KMS-11 (cell line): Measurements from ENCODE around the gene TANC1.

Source experiments
- H2AFZ ChIP-seq: fragments of 200-600 bp; sonication (generic); 2 replicates; pipeline ENCODE4 v1.6.1; 2016; ENCODE audit warnings: antibody characterized with exemption, mixed run types, low read depth
- H3K27ac ChIP-seq: fragments of 200-600 bp; sonication (generic); 2 replicates; pipeline ENCODE4 v1.6.1; 2016; ENCODE audit warnings: mild to moderate bottlenecking, mixed run types
- H3K27me3 ChIP-seq: fragments of 200-600 bp; sonication (generic); 2 replicates; pipeline ENCODE4 v1.6.1; 2017; ENCODE audit warnings: mild to moderate bottlenecking, low read depth, mixed run types, moderate library complexity; ENCODE audit not compliant: insufficient read depth
- H3K36me3 ChIP-seq: fragments of 200-600 bp; sonication (generic); 2 replicates; pipeline ENCODE4 v1.6.1; 2017; ENCODE audit warnings: mild to moderate bottlenecking, mixed run types; ENCODE audit not compliant: insufficient read depth
- H3K4me1 ChIP-seq: fragments of 200-600 bp; sonication (generic); 2 replicates; pipeline ENCODE4 v1.6.1; 2016; ENCODE audit warnings: mild to moderate bottlenecking, low read depth, mixed run types; ENCODE audit not compliant: poor library complexity, severe bottlenecking
- H3K4me2 ChIP-seq: fragments of 200-600 bp; sonication (generic); 2 replicates; pipeline ENCODE4 v1.7.0; 2016; ENCODE audit warnings: mild to moderate bottlenecking, mixed run types
- H3K4me3 ChIP-seq: fragments of 200-600 bp; sonication (generic); IDR thresholded peaks from 2 replicates; pipeline ENCODE4 v1.6.1; 2017; ENCODE audit warnings: low read depth, low read length, mixed read lengths; ENCODE audit not compliant: insufficient read depth
- H3K79me2 ChIP-seq: fragments of 200-600 bp; sonication (generic); 2 replicates; pipeline ENCODE4 v1.6.1; 2016; ENCODE audit warnings: low read depth, mixed run types; ENCODE audit not compliant: insufficient read depth
- H3K9ac ChIP-seq: fragments of 200-600 bp; sonication (generic); 2 replicates; pipeline ENCODE4 v1.6.1; 2016; ENCODE audit warnings: mild to moderate bottlenecking, mixed run types
- H4K20me1 ChIP-seq: fragments of 200-600 bp; sonication (generic); 2 replicates; pipeline ENCODE4 v1.6.1; 2016; ENCODE audit warnings: mild to moderate bottlenecking, mixed run types; ENCODE audit not compliant: insufficient read depth
- TF ChIP-seq, protein P1 (sequence below): fragments of 200-600 bp; sonication (generic); conservative IDR thresholded peaks from 2 replicates; pipeline ENCODE4 v1.6.1; 2017; ENCODE audit warnings: low read depth, mild to moderate bottlenecking, antibody characterized with exemption, low read length, moderate library complexity, mixed read lengths

Gene TANC1

GRCh38 chr2:159201360-159202063, 233.1 kb downstream of the TANC1 start:
- Histone ChIP-seq H4K20me1 (no peaks in the 10 kb centered on the region), H3K9ac (no peak overlapping the region), H3K36me3 (no peaks in the 10 kb centered on the region; the same call in 1 of the 2 replicates), H3K4me2 (no peak overlapping the region), H3K4me1 (peaks cover 9% of the 10 kb centered on the region), H2AFZ (no peak overlapping the region), H3K4me3 (no peak overlapping the region), H3K27me3 (no peaks in the 10 kb centered on the region), H3K27ac (no peak overlapping the region), H3K79me2 (no peaks in the 10 kb centered on the region)
- TF ChIP-seq, protein P1, sequence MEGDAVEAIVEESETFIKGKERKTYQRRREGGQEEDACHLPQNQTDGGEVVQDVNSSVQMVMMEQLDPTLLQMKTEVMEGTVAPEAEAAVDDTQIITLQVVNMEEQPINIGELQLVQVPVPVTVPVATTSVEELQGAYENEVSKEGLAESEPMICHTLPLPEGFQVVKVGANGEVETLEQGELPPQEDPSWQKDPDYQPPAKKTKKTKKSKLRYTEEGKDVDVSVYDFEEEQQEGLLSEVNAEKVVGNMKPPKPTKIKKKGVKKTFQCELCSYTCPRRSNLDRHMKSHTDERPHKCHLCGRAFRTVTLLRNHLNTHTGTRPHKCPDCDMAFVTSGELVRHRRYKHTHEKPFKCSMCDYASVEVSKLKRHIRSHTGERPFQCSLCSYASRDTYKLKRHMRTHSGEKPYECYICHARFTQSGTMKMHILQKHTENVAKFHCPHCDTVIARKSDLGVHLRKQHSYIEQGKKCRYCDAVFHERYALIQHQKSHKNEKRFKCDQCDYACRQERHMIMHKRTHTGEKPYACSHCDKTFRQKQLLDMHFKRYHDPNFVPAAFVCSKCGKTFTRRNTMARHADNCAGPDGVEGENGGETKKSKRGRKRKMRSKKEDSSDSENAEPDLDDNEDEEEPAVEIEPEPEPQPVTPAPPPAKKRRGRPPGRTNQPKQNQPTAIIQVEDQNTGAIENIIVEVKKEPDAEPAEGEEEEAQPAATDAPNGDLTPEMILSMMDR: no peak

DNA sequence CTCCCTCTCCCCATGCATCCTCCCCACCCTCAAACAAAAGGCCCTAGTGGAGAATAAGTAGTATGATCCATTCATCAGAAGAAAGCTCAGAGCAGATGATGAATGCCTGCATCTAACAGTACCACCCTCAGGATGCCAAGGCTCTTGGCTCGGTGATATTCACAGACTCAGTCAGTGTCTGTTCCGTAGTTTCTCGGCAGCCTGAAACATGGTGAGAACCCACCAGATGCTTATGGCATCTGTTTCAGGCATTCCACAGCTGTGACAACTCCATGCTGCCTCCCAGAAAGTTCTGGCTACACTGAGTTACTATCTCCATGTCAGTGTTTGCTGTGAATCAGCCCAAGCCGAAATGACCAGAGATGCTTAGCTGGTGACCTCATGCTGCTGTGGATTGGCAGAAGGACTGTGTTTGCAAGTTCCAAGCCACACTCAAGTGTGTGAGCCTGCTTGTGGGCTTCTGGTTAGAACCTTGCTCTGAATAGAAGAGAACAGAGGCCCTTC, 234.2 kb downstream of the TANC1 start:
- Histone ChIP-seq H3K4me1 (peaks cover 9% of the 10 kb centered on the region), H2AFZ (no peak overlapping the region), H3K36me3 (no peaks in the 10 kb centered on the region; the same call in 1 of the 2 replicates), H3K9ac (no peak overlapping the region), H3K4me2 (no peak overlapping the region), H4K20me1 (no peaks in the 10 kb centered on the region), H3K27me3 (no peaks in the 10 kb centered on the region), H3K79me2 (no peaks in the 10 kb centered on the region), H3K4me3 (no peak overlapping the region), H3K27ac (no peak overlapping the region)
- TF ChIP-seq, protein P1: no peak

DNA sequence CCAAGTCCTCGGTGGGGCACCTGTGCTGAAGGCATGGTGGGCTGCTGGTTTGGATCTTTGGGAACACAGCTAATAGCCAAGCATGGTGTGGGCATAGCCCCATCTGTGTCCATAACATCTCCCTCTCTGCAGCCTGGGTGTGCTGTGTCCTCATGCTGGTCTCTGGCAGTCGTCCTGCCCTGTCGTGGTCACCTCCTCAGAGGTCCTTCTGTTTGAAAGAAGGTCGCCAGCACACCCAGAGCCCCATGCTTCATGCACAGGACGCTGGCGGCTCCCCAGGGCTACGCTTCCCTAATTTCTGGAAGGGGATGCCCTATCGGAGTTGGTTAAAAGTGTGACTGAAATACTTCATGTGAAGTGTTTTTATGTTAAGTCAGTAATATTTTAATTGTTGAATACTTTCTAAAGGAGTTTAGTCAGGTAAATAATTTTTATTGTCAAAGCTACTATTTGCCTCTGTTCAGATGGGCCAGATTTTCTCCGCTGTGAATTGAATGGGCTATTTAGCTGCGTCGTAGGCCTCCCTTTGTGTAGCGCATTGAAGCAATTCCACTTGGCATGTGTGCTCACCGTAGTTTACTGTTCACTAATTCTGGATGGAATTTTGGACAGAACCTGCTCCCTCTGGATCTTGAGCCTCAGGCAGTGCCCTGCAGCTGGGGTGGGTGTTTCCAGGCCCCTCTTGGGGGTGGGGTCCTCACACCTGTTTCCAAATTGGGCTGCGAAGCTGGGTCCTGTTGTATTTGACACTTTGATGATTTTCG, 236.1 kb downstream of the TANC1 start:
- Histone ChIP-seq H3K27ac (no peak overlapping the region), H3K27me3 (no peaks in the 10 kb centered on the region), H3K4me2 (no peak overlapping the region), H3K4me3 (no peak overlapping the region), H2AFZ (no peak overlapping the region), H3K9ac (no peak overlapping the region), H4K20me1 (no peaks in the 10 kb centered on the region), H3K4me1 (peaks cover 9% of the 10 kb centered on the region), H3K36me3 (no peaks in the 10 kb centered on the region; the same call in 1 of the 2 replicates), H3K79me2 (no peaks in the 10 kb centered on the region)
- TF ChIP-seq, protein P1: no peak

DNA sequence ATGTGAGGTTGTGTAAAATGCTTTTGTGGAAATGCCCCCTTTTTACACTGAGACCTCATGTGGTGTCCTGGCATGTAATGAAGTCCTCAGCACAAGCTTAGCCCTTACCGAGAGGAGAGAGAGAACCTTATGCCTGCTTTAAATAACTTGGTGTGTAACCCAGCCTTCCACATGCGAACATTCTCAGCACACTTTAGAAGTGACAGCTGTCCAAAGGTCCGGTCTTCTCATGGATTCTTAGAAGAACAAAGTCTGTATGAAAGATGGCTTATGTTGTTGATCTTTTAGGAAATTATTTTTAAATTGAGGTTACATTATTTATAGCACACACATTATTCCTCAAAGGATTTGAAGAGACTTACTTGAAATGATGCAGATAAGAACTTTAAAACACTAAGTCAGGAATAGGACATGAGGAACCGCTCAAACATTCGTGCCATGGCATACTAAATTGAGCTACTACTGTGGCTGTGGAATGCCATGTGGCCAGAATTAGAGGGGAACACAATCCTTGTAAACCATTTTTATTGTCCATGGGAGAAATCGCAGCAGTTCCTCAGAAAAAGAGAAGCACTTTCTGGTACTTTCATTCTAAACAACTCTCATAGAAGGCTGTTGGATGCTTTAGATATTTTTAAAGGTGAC, 238.4 kb downstream of the TANC1 start:
- Histone ChIP-seq H3K4me1 (peaks cover 10% of the 10 kb centered on the region), H3K79me2 (no peaks in the 10 kb centered on the region), H3K4me2 (no peak overlapping the region)

More for the DNA sequence above, 238.4 kb downstream of the TANC1 start:
- no peak overlapping the region for H3K27ac ChIP-seq
- H2AFZ ChIP-seq: no peak overlapping the region
- TF ChIP-seq, protein P1: no peak
- no peak overlapping the region for H3K9ac ChIP-seq
- no peaks in the 10 kb centered on the region for H3K36me3 ChIP-seq
- no peaks in the 10 kb centered on the region for H3K27me3 ChIP-seq
- H4K20me1 ChIP-seq: no peaks in the 10 kb centered on the region
- no peak overlapping the region for H3K4me3 ChIP-seq
